Endothelial cell of umbilical vein (primary cell): ENCODE data around the gene SLC8A1. TPM values are rescaled to one million over a fixed set of nuclear protein-coding genes. Genes with fewer than 3 reads are reported as not detected.

ENCODE experiments used
- BruUV-seq: library from RNA; stranded (reverse); fragments of 400-500 nt; replicated peaks from 2 replicates; lab custom pipeline; 2021; lab: Mats Ljungman, UMichigan
- CTCF ChIA-PET: fragments of 300-600, 350-600 bp; sonication (Branson Sonifier 250); formaldehyde crosslinking; loops from one replicate; lab custom pipeline; 2021; ENCODE audit warnings: antibody characterized with exemption, inconsistent platforms; lab: Charles Lee
- POLR2A ChIA-PET: fragments of 300-600, 350-600 bp; sonication (Branson Sonifier 250); formaldehyde crosslinking; loops from one replicate; lab custom pipeline; 2021; ENCODE audit warnings: antibody characterized with exemption, inconsistent platforms; lab: Charles Lee
- DNase-seq: peaks from one replicate; pipeline ENCODE4 v3.0.0-alpha.2; 2011; ENCODE audit warnings: low read depth, low spot score
- FAIRE-seq: peaks from 2 replicates; lab custom pipeline; 2011; peaks lifted over from hg19 to GRCh38; lab: Jason Lieb, UNC
- H2AFZ ChIP-seq: 2 replicates; pipeline ENCODE4 v1.6.0; 2012; ENCODE audit warnings: low read depth, low read length, control low read depth, inconsistent platforms
- H3K27ac ChIP-seq: 2 replicates; pipeline ENCODE4 v1.5.1; 2011; ENCODE audit warnings: low read depth, mild to moderate bottlenecking, control low read depth, low read length, moderate library complexity; ENCODE audit not compliant: insufficient read depth
- H3K27me3 ChIP-seq, 2 experiments: 2 replicates each; pipeline versions ENCODE4 v1.6.0 to v1.6.1; 2011; ENCODE audit warnings: low read length in 2 of 2, mixed read lengths in 1 of 2; ENCODE audit not compliant: control insufficient read depth in 2 of 2, insufficient read depth in 2 of 2
- H3K36me3 ChIP-seq, 2 experiments: 2 replicates in 1 of 2; 3 replicates in 1 of 2; pipeline ENCODE4 v1.5.1; 2011; ENCODE audit warnings: low read length in 2 of 2, mild to moderate bottlenecking in 1 of 2, moderate library complexity in 1 of 2; ENCODE audit not compliant: control insufficient read depth in 2 of 2, insufficient read depth in 2 of 2; ENCODE audit errors: extremely low read depth in 1 of 2
- H3K4me1 ChIP-seq: 3 replicates; pipeline ENCODE4 v1.5.1; 2011; ENCODE audit warnings: mild to moderate bottlenecking, low read length; ENCODE audit not compliant: control insufficient read depth, insufficient read depth; ENCODE audit errors: extremely low read depth
- H3K4me2 ChIP-seq: 2 replicates; pipeline ENCODE4 v1.6.1; 2011; ENCODE audit warnings: low read length, control low read depth, mixed read lengths; ENCODE audit not compliant: insufficient read depth
- H3K4me3 ChIP-seq, 3 experiments: fragments of 200-600 bp in 1 of 3; sonication (generic), shearing (Covaris generic) in 1 of 3; replicated peaks in 1 of 3; 2 replicates each; pipeline ENCODE4 v1.5.1; 2011 to 2016; ENCODE audit warnings: control low read depth in 3 of 3, low read length in 3 of 3, mild to moderate bottlenecking in 2 of 3, inconsistent platforms in 1 of 3, low read depth in 1 of 3, moderate library complexity in 1 of 3; ENCODE audit not compliant: insufficient read depth in 1 of 3
- H3K79me2 ChIP-seq: 2 replicates; pipeline ENCODE4 v1.6.0; 2012; ENCODE audit warnings: low read length, inconsistent platforms; ENCODE audit not compliant: control insufficient read depth, insufficient read depth
- H3K9ac ChIP-seq: replicated peaks from 2 replicates; pipeline ENCODE3; 2011; ENCODE audit warnings: low read length, control low read depth; ENCODE audit not compliant: insufficient read depth; ENCODE audit errors: extremely low read depth
- H3K9me1 ChIP-seq: replicated peaks from 3 replicates; pipeline ENCODE4 v1.6.0; 2011; ENCODE audit warnings: mild to moderate bottlenecking, low read length; ENCODE audit not compliant: control insufficient read depth, insufficient read depth; ENCODE audit errors: extremely low read depth
- H3K9me3 ChIP-seq: replicated peaks from 2 replicates; pipeline ENCODE4 v1.5.1; 2012; ENCODE audit warnings: low read length, inconsistent platforms; ENCODE audit not compliant: control insufficient read depth, insufficient read depth
- H4K20me1 ChIP-seq: replicated peaks from 2 replicates; pipeline ENCODE3; 2011; ENCODE audit warnings: mild to moderate bottlenecking, low read length; ENCODE audit not compliant: control insufficient read depth, insufficient read depth; ENCODE audit errors: extremely low read depth
- CTCF ChIP-seq, 2 donors: IDR thresholded peaks; 1 replicate in 1 of 2; 2 replicates in 1 of 2; pipeline ENCODE4 v1.5.1; 2011; ENCODE audit warnings: low read length in 2 of 2, mild to moderate bottlenecking in 2 of 2, moderate library complexity in 2 of 2, control low read depth in 1 of 2, inconsistent platforms in 1 of 2, low read depth in 1 of 2; ENCODE audit not compliant: insufficient read depth in 1 of 2; ENCODE audit errors: extremely low read depth in 1 of 2
- EZH2 ChIP-seq: IDR thresholded peaks from 2 replicates; pipeline ENCODE4 v1.6.1; 2012; ENCODE audit warnings: borderline replicate concordance, low read depth, mild to moderate bottlenecking, moderate library complexity, low read length, inconsistent platforms; ENCODE audit not compliant: severe bottlenecking
- FOS ChIP-seq: IDR thresholded peaks from 2 replicates; pipeline ENCODE4 v1.6.1; 2011; ENCODE audit warnings: mild to moderate bottlenecking, low read length, moderate library complexity, borderline replicate concordance; ENCODE audit not compliant: insufficient read depth
- GATA2 ChIP-seq: IDR thresholded peaks from 2 replicates; pipeline ENCODE4 v1.7.0; 2011; ENCODE audit warnings: low read depth, mild to moderate bottlenecking, moderate library complexity, mixed read lengths, low read length; ENCODE audit not compliant: insufficient read length, insufficient read depth
- JUN ChIP-seq: IDR thresholded peaks from 2 replicates; pipeline ENCODE4 v1.6.1; 2011; ENCODE audit warnings: borderline replicate concordance, low read depth; ENCODE audit not compliant: insufficient read length, insufficient read depth
- MAX ChIP-seq: IDR thresholded peaks from 2 replicates; pipeline ENCODE4 v1.6.1; 2011; ENCODE audit not compliant: insufficient read depth, insufficient read length
- POLR2A ChIP-seq: IDR thresholded peaks from 2 replicates; pipeline ENCODE4 v1.6.1; 2012; ENCODE audit warnings: low read depth, mild to moderate bottlenecking, control low read depth, low read length
- POLR2AphosphoS5 ChIP-seq: IDR thresholded peaks from 2 replicates; pipeline ENCODE4 v1.6.1; 2012; ENCODE audit warnings: low read depth, mild to moderate bottlenecking, control low read depth, low read length, moderate library complexity; ENCODE audit not compliant: insufficient read depth
- dilution Hi-C: fragments of 300-500 bp; cut with MboI; formaldehyde crosslinking; loops from one replicate; pipeline ENCODE4 v1.15.0; 2019; ENCODE audit warnings: low sequenced_read_pairs; ENCODE audit not compliant: extremely low pct_ligation_motif_present
- intact Hi-C: fragments of 100-400 bp; cut with micrococcal nuclease; formaldehyde crosslinking; loops from one replicate; pipeline ENCODE4 v1.10.0; 2022
- polyA plus RNA-seq, 4 experiments: library from polyadenylated mRNA; depleted of rRNA in 3 of 4; stranded (reverse) in 3 of 4; unstranded in 1 of 4; fragments of >200 nt; gene quantifications; 2 replicates each; pipeline versions ENCODE4 v1.2.1 to v1.2.3, GENCODE V29; 2011 to 2012; ENCODE audit warnings: missing spikeins in 1 of 4
- total RNA-seq: library from RNA; stranded (reverse); gene quantifications from 2 replicates; pipeline ENCODE4 v1.2.3, GENCODE V29; 2021

The SLC8A1 gene
- total and polyA plus RNA-seq, 2 donors (not counting 3 experiments of a cell fraction or from before 2014, with no cell fraction given) = 0.19 to 1.8 TPM

- H3K9me3 ChIP-seq = no peaks in the 10 kb centered on the region
- no peak overlapping the region for H3K4me3 ChIP-seq
- DNase-seq = no peak
- no peak for FAIRE-seq
- ChIA-PET CTCF (interaction anchor here (0.5 to 1.5 kb wide), 4 partner anchors 9 to 352 kb away, joined by 3 read pairs; no protein-coding TSS in a partner anchor), POLR2A (no interaction called here)
- H3K27ac ChIP-seq = no peak overlapping the region
- H3K79me2 ChIP-seq = no peaks in the 10 kb centered on the region
- H3K27me3 ChIP-seq = no peaks in the 10 kb centered on the region
- no peaks in the 10 kb centered on the region for H4K20me1 ChIP-seq
- dilution Hi-C loops (no loop called here), intact Hi-C loops (no loop called here)
- H3K4me2 ChIP-seq = no peak overlapping the region
- no peaks in the 10 kb centered on the region for H3K36me3 ChIP-seq
- no peak overlapping the region for H2AFZ ChIP-seq
- BruUV-seq = no TSS peak
- H3K9me1 ChIP-seq = no peaks in the 10 kb centered on the region
- no peaks in the 10 kb centered on the region for H3K4me1 ChIP-seq
- TF ChIP-seq FOS (no peak), EZH2 (no peak), GATA2 (no peak), MAX (no peak), POLR2A (no peak), POLR2AphosphoS5 (no peak), JUN (no peak), CTCF (IDR thresholded peaks at IDR 0.05; ENCODE audit: extremely low read depth in 1 of 2, insufficient read depth in 1 of 2, low read depth in 1 of 2, low read length in 2 of 2) (no peak)
- no peak overlapping the region for H3K9ac ChIP-seq
These were observed 186.3 kb downstream of the SLC8A1 start for GRCh38 chr2:40265602-40266001.
